Activated CD8-positive, alpha-beta memory T cell treated with anti-CD3 and anti-CD28 coated beads, Interleukin-2, amount 50 U/mL, for 1 hour (primary cell): ENCODE results near the gene GJB4.
"Not testable (repeated sequence)": the region's sequence is repeated elsewhere in the genome, so short reads cannot be mapped to it uniquely, and the experiment has no call there.

ENCODE experiments used
- DNase-seq: peaks from one replicate; pipeline ENCODE4 v3.0.0-alpha.2; 2020; ENCODE audit errors: extremely low read depth

GJB4 gene

GRCh38 chr1:34746785-34747637 is 12.5 kb upstream of the GJB4 start:
- DNase-seq, result no peak

GRCh38 chr1:34747638-34747941 is 11.9 kb upstream of the GJB4 start:
- no peak for DNase-seq

- no peak for DNase-seq
These were observed 9.5 kb upstream of the GJB4 start for GRCh38 chr1:34749992-34750391.

GRCh38 chr1:34750610-34751009 is 8.9 kb upstream of the GJB4 start:
- DNase-seq, result no peak

DNA sequence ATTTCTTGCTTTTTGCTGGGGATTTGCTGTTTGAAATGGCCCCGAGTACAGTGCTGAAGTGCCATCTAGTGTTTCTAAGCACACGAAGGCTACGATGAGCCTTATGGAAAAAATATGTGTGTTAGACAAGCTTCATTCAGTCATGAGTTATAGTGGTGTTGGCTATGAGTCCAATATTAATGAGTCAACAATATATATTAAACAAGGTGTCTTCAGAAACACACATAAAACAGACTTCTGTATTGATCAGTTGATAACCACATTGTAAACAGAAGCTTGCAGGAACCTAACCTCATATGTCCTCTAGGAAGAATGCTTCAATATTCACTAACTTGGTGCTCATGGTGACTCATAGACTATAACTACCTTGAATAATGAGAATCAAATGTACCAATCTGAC is 6.4 kb upstream of the GJB4 start:
- no peak for DNase-seq

DNA sequence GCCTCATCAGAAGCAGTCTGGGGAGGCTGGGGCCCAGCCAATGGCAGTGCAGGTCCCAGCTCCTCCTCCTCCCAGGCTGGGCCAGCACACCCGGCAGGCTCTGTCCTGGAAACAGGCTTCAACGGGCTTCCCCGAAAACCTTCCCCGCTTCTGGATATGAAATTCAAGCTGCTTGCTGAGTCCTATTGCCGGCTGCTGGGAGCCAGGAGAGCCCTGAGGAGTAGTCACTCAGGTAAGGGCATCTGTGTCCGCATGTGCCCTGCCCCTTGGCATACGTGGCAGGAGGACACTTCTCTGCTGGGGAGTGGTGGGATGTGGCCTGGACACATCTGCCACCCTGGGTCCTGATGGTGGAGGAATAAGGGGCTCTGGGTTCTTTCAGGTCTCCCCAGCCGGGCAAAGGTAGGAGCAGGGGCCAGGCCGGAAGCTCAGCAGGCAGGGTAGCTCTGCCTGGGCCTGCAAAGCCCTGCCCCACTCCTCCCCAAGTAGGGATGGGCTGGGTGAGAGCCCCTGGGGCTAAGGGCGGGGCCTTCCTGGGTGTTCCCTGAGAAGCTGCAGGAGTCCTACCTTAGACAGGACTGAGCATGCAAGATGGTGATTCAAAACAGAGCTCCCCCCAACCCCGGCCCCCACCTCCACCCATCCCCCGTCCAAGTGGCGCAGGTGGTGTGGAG is 4.4 kb upstream of the GJB4 start, which contains the start of gene GJB5:
Gene GJB5, plus strand, starts transcription at position 84 of the 674 bp plus-strand sequence. CDS start 2,284 bp downstream, outside the sequence.
- DNase-seq, result no peak

DNA sequence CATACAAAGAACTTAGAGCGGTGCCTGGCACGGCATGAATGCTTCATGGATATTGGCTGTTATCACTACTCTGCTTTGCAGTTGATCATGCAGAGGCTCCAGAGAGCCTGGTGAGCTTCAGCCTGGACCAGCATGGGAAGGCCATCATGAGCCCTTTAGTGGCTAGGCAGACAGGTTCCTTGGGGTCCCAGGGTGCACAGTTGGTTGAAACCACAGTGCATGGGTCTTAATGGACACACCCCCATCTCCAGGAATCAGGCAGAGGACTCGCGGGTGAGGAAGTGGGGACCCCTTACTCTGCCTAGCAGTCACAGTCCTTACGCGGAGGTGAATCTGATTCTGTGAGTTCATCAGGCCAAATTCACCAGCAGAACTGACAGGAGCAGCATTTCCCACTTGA is 3.6 kb upstream of the GJB4 start:
- no peak for DNase-seq

DNA sequence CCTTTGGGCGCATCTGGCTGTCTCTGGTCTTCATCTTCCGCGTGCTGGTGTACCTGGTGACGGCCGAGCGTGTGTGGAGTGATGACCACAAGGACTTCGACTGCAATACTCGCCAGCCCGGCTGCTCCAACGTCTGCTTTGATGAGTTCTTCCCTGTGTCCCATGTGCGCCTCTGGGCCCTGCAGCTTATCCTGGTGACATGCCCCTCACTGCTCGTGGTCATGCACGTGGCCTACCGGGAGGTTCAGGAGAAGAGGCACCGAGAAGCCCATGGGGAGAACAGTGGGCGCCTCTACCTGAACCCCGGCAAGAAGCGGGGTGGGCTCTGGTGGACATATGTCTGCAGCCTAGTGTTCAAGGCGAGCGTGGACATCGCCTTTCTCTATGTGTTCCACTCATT is 2.2 kb upstream of the GJB4 start:
- no peak for DNase-seq

- DNase-seq, result no peak
These were observed 789 bp upstream of the GJB4 start for GRCh38 chr1:34758751-34759150.

GRCh38 chr1:34761176-34761761 is 1.7 kb downstream of the GJB4 start:
- DNase-seq, result no peak

DNA sequence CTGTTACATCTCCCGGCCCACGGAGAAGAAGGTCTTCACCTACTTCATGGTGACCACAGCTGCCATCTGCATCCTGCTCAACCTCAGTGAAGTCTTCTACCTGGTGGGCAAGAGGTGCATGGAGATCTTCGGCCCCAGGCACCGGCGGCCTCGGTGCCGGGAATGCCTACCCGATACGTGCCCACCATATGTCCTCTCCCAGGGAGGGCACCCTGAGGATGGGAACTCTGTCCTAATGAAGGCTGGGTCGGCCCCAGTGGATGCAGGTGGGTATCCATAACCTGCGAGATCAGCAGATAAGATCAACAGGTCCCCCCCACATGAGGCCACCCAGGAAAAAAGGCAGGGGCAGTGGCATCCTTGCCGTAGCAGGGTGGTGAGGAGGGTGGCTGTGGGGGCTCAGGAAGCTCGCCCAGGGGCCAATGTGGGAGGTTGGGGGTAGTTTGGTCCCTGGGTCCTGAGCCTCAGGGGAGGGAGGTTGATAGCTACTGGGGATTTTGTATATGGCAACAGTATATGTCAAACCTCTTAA is 2.3 kb downstream of the GJB4 start:
- no peak for DNase-seq

DNA sequence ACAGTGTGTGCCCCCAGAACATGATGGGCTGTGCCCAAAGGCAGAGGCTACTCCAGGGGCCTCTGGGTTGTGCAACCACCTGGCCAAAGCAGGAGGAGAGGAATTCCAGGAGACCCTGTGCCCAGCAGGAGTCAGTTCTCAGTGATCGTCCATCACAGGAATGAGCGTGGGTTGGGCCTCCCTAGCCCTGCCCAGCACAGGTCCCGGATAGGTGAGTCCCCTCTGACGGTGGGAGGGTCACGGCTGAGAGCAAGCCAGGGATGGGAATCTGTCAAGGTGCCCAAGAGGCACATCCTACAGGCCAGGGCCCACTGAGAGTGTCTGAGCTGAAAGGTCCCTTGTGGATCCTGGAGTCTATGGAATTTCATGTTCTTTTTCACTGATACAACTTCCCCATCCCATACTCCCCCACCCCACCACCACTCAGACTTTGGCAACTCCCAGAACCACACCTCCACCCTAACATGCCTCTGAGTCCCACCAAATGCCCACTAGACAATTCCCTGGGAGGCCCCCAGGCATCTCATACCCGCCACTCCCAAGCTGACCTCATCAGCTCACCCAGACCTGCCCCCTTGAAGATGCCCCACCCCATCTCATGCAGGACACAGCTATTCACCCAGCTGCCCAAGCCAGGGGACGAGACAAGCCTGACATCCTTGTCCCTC is 3.1 kb downstream of the GJB4 start:
- DNase-seq, result no peak

DNA sequence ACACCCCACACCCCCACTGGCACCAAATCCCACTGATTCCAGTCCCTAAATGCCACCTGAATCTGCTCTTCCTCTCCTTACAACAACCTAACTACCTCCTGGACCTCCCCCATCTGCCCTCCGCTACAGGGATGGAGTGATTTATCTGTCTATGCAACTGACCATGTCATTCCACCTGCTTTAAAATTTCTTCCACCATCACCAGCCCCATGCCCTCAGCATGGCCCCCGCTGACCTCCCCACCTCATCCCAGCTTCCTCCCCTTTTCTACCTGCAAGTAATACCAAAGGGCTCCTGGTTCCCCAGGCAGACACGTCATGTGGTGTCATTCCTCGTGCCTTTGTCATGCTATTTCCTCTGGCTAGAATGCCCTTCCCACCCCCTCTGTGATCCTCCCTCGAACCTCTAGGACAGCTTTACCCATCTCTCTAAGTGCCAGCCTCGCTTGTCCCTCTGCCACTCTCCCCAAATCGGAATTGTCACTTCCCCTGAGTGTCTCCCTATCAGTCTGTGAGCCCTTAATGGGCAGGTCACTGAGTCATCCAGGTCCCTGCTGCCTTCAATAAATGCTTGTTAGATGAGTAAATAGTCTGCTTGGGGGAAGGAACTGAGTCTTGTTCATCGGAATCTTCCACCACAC is 3.7 kb downstream of the GJB4 start:
- DNase-seq, result no peak

- DNase-seq, result no peak
These were observed 9.3 kb downstream of the GJB4 start for GRCh38 chr1:34768856-34769255.

DNA sequence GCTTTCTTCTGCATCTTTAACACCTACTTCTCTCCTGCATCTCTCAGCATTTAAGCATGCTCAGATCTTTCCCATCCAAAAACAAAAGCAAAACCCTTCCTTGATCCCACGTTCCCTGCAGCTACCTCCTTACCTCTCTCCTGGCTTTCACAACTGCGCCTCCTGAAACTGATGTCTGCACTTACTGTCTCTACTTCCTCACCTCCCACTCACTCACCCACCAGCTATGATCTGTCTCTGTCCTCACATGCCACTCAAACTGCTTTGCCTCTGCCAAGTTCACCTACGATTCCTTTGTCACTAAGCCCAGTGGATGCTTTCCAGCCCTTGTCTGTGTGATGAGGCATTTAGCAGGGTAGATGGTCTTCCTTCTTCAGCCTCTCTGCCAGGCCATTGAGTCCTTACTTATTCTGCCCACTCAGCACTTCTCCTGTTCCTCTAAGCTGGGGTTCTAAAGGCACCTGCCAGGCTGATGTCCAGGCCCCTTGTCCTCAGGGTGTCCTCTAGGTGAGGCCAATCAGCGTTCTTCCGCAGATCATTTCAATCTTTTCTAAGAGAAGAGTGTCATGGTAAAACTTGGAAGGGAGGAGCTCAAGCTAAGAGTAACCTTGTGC is 11.5 kb downstream of the GJB4 start:
- DNase-seq, result no peak

DNA sequence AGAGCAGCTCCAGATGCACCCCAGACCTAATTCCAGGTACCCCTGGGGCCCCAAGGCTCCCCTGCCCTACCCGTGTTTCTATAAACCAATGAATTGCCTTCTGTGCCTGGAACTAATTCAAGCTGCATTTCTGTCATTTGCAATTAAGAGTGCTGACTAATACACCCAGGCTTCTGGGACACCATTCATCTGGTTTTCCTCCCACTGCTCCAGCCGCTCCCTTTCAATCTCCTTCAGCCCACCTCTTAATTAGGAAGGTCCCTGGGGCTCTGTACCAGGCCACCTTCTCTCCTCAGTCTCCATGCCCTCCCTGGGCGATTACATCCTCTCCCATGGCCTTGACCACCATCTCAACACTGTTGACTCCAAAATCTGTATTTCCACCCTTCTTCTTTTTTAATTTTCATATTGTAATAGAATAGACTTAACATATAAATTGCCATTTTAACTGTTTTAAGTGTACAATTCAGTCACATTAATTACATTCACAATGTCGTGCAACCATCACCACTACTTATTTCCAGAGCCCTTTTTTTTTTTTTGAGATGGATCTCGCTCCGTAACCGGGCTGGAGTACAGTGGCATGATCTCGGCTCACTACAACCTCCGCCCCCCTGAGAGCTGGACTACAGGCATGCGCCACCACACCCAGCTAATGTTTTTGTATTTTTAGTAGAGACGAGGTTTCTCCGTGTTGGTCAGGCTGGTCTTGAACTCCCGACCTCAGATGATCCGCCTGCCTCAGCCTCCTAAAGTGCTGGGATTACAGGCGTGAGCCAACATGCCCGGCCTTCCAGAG is 12.2 kb downstream of the GJB4 start:
- no peak for DNase-seq

DNA sequence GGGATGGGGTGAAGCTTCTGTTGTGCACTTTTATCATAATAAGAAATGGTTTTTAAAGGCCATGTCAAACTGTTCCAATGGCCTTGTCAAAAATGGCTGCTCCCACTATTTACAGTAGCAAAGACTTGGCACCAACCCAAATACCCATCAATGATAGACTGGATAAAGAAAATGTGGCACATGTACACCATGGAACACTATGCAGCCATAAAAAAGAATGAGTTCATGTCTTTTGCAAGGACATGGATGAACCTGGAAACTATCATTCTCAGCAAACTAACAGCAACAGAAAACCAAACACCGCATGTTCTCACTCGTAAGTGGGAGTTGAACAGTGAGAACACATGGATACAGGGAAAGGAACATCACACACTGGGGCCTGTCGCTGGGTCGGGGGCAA is 13.6 kb downstream of the GJB4 start:
- not testable (repeated sequence) for DNase-seq

DNA sequence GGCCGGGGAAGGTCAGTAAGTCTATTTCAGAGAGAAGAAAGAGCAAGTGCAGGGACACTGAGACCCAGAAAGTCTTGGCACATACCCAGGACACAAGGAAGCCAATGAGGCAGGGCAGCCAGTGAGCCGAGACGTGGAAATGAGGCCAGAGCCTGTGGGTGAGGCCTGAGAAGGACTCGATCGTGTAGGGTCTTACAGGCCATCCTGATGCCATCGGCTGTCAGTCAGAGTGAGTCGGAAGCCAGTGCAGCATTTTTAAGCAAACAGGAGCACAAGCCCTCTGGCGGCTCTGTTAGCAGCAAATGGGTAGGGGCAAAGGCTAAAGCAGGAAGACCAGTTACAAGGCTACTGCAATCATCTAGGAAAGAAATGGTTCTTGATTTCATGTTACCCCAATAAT is 15.4 kb downstream of the GJB4 start:
- no peak for DNase-seq

- DNase-seq, result no peak
These were observed 17.4 kb downstream of the GJB4 start for GRCh38 chr1:34776911-34777310.

- DNase-seq, result no peak
These were observed 18.2 kb downstream of the GJB4 start for GRCh38 chr1:34777519-34778321.
